ENCODE measurements around the gene ARHGEF11. TPM values are rescaled to one million over a fixed set of nuclear protein-coding genes. Genes with fewer than 3 reads are reported as not detected.

Gene ARHGEF11
- total and polyA plus RNA-seq, 9 of the 15 experiments (the other 6 are each of a cell fraction or from before 2014, with no cell fraction given), result 0.14 to 15.5 (median 9.0) TPM

GRCh38 chr1:156894711-156895454 is 150.7 kb downstream of the ARHGEF11 start (continued):
- TF ChIP-seq ESRRB (CRISPR knock-in tag; IDR thresholded peaks at IDR 0.05; ENCODE audit: borderline replicate concordance) (no peak), ZMIZ1 (IDR thresholded peaks at IDR 0.05; ENCODE audit: low read depth in 2 of 2, low read length in 2 of 2) (no peak), GABPA (tag; conservative IDR thresholded peaks at IDR 0.05; ENCODE audit: low read depth) (no peak), EZH2 (IDR thresholded peaks at IDR 0.05; ENCODE audit: borderline replicate concordance, low read depth, low read length) (no peak), ZNF696 (CRISPR knock-in tag; conservative IDR thresholded peaks at IDR 0.05) (no peak), ATF1 (CRISPR knock-in tag; IDR thresholded peaks at IDR 0.05) (no peak), ATF1 (tag; IDR thresholded peaks at IDR 0.05) (peak; percentile 35; the same call in 1 of the 2 replicates), CEBPZ (IDR thresholded peaks at IDR 0.05; ENCODE audit: borderline replicate concordance, low read depth, low read length) (no peak), ZNF780A (CRISPR knock-in tag; IDR thresholded peaks at IDR 0.05) (no peak), ZNF778 (CRISPR knock-in tag; IDR thresholded peaks at IDR 0.05) (no peak), SNIP1 (IDR thresholded peaks at IDR 0.05; ENCODE audit: low read depth) (no peak), MXI1 (IDR thresholded peaks at IDR 0.05; ENCODE audit: low read depth, low read length) (no peak), ZNF655 (CRISPR knock-in tag; IDR thresholded peaks at IDR 0.05) (no peak), TBP (optimal IDR thresholded peaks at IDR 0.05; ENCODE audit: low read depth, low read length) (no peak), ZNF830 (CRISPR knock-in tag; IDR thresholded peaks at IDR 0.05) (no peak), ZNF232 (CRISPR knock-in tag; IDR thresholded peaks at IDR 0.05) (no peak), HEY1 (CRISPR knock-in tag; IDR thresholded peaks at IDR 0.05; ENCODE audit: borderline replicate concordance) (no peak), CXXC5 (CRISPR knock-in tag; IDR thresholded peaks at IDR 0.05) (peak; percentile 43; the same call in 1 of the 2 replicates), ZBTB17 (CRISPR knock-in tag; IDR thresholded peaks at IDR 0.05) (no peak)

Data from K562 (cell line).